RWPE1 (cell line): ENCODE results near the gene ZDHHC5.

Experiments
- CTCF ChIA-PET: fragments of 350-600 bp; sonication (Branson Sonifier 250); formaldehyde crosslinking; extraction: SDS; loops from one replicate; lab custom pipeline; 2021; lab: Yijun Ruan, JAX
- POLR2A ChIA-PET: fragments of 400-600 bp; formaldehyde crosslinking; extraction: SDS; loops from one replicate; lab custom pipeline; 2020; ENCODE audit warnings: antibody characterized with exemption; ENCODE audit not compliant: low non-redundant PET; lab: Yijun Ruan, JAX
- DNase-seq: peaks from one replicate; pipeline ENCODE4 v3.0.0; 2012; ENCODE audit warnings: low spot score
- H3K27ac ChIP-seq: fragments of 450-650 bp; 2 replicates; pipeline ENCODE4 v1.5.1; 2017
- CTCF ChIP-seq: fragments of 450-650 bp; conservative IDR thresholded peaks from 2 replicates; pipeline ENCODE4 v1.5.1; 2017; ENCODE audit warnings: low read depth, mild to moderate bottlenecking

The ZDHHC5 gene

GRCh38 chr11:57626895-57627294 is 41.0 kb upstream of the ZDHHC5 start:
- ChIA-PET CTCF (interaction anchor here (0.6 to 1.6 kb wide), 2 partner anchors 8 to 17 kb away, joined by 3 to 8 read pairs; no protein-coding TSS in a partner anchor), POLR2A (no interaction called here)
- TF ChIP-seq CTCF, result no peak
- no peak overlapping the region for H3K27ac ChIP-seq
- DNase-seq, result no peak

- no peak for TF ChIP-seq CTCF
- ChIA-PET CTCF (interaction anchor here (1.0 kb wide), 1 partner anchor 894 kb away, joined by 3 read pairs; no protein-coding TSS in a partner anchor), POLR2A (no interaction called here)
- no peak overlapping the region for H3K27ac ChIP-seq
- DNase-seq, result no peak
These were observed 37.7 kb upstream of the ZDHHC5 start for GRCh38 chr11:57630171-57630570.

GRCh38 chr11:57632116-57632515 is 35.8 kb upstream of the ZDHHC5 start:
- CTCF ChIA-PET, result interaction anchor here (0.6 kb wide), 2 partner anchors 12 to 23 kb away, joined by 4 to 6 read pairs; no protein-coding TSS in a partner anchor
- TF ChIP-seq CTCF, result no peak
- no peak for DNase-seq
- H3K27ac ChIP-seq, result no peak overlapping the region
- POLR2A ChIA-PET, result no interaction called here

GRCh38 chr11:57633394-57634070 is 34.4 kb upstream of the ZDHHC5 start:
- DNase-seq, result no peak
- ChIA-PET CTCF (interaction anchor here (0.8 kb wide), 1 partner anchor 140 kb away, joined by 3 read pairs; no protein-coding TSS in a partner anchor), POLR2A (no interaction called here)
- H3K27ac ChIP-seq, result no peak overlapping the region
- no peak for TF ChIP-seq CTCF

GRCh38 chr11:57634311-57634710 is 33.6 kb upstream of the ZDHHC5 start:
- no peak for DNase-seq
- H3K27ac ChIP-seq, result no peak overlapping the region
- ChIA-PET POLR2A (no interaction called here), CTCF (interaction anchor here (0.8 kb wide), 1 partner anchor 141 kb away, joined by 3 read pairs; no protein-coding TSS in a partner anchor)
- no peak for TF ChIP-seq CTCF

GRCh38 chr11:57635246-57635645 is 32.7 kb upstream of the ZDHHC5 start:
- no peak overlapping the region for H3K27ac ChIP-seq
- ChIA-PET POLR2A (no interaction called here), CTCF (interaction anchor here (0.7 kb wide), 1 partner anchor 9 kb away, joined by 3 read pairs; no protein-coding TSS in a partner anchor)
- no peak for DNase-seq
- no peak for TF ChIP-seq CTCF
